ENCODE data around the gene EPN1.

Gene EPN1

DNA sequence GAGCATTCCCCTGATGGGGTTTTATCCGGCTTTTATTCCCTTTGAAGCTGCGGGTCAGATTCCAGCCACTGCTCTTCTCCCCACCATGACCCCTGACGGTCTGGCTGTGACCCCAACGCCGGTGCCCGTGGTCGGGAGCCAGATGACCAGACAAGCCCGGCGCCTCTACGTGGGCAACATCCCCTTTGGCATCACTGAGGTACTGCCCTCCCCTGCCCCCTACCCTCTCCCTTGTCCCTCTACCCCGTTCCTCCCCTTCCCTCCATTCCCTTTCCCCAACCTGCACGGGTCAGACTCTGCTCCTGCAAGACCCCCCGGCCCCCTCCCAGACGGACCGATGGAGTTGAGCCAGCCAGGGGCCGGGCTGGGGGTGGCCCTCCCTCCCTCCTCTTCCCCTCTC, 14.0 kb upstream of the EPN1 start:
- TF ChIP-seq MYC (IDR thresholded peaks at IDR 0.05; ENCODE audit: low read depth, low read length) (no peak), MAX (IDR thresholded peaks at IDR 0.05; ENCODE audit: low read depth, low read length) (no peak), POLR2A (IDR thresholded peaks at IDR 0.05; ENCODE audit: extremely low read depth, insufficient read length) (no peak), CTCF (IDR thresholded peaks at IDR 0.05; ENCODE audit: low read depth, low read length) (no peak)
- H3K4me3 ChIP-seq (ENCODE audit: low read depth, low read length) = no peak overlapping the region

DNA sequence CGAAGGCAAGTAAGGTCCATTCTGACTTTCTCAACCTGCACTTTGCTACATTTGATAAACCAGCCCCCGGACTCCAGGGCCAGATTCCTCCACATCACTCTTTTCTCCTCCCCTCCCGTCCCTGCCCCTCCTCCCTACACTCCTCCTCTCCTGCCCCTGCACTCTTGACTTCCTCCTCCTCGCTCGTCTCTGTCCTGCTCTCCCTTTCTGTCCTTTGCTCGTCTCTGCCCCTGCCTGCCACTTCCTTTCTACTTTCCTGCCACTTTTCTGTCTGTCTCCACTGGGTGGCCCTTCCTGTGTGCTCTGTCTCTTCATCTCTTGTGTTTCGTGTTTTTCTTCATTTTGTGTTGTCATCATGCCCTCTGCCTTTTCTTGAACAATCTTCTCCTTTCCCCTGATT, 13.2 kb upstream of the EPN1 start:
- no peak for TF ChIP-seq MYC (IDR thresholded peaks at IDR 0.05; ENCODE audit: low read depth, low read length)
- TF ChIP-seq CTCF (IDR thresholded peaks at IDR 0.05; ENCODE audit: low read depth, low read length) = no peak
- no peak for TF ChIP-seq POLR2A (IDR thresholded peaks at IDR 0.05; ENCODE audit: extremely low read depth, insufficient read length)
- no peak for TF ChIP-seq MAX (IDR thresholded peaks at IDR 0.05; ENCODE audit: low read depth, low read length)
- no peak overlapping the region for H3K4me3 ChIP-seq (ENCODE audit: low read depth, low read length)
- no peak for DNase-seq (ENCODE audit: low read depth)

More for the DNA sequence above, 14.0 kb upstream of the EPN1 start:
- no peak for DNase-seq (ENCODE audit: low read depth)

DNA sequence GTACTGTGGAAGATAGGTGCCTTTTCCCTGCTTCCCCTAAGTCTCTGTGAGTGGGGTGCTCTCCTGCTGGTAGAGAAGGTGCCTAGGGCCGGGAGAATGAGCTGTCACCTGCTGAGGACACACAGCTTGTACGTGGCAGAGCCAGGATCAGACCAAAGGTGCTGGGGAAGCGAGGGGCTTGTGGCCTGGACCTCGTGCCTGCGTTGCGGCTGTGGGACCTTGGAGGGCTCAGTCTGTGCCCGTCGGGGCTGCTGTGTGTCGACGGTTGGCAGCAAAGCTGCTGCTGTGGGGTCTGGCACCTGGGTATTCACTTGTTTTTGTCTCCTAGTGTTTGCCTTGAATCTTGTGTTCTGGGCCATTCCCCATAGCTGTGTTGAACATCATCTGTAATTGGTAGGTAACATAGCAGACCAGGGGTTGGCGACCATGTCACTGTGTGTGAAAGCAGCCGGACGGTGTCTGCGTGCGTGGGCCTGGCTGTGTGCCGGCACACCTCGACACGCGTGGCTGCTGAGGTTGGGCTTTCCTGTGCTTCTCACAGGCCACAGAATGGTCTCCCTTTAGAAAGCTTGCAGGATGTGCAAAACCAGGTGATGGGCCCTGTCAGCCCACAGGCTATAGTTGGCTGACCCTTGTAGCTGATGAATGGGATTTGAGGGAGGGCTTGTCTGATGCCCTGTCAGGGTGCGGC, 11.0 kb upstream of the EPN1 start:
- no peak overlapping the region for H3K4me3 ChIP-seq (ENCODE audit: low read depth, low read length)
- TF ChIP-seq MAX (IDR thresholded peaks at IDR 0.05; ENCODE audit: low read depth, low read length) (no peak), CTCF (IDR thresholded peaks at IDR 0.05; ENCODE audit: low read depth, low read length) (no peak), POLR2A (IDR thresholded peaks at IDR 0.05; ENCODE audit: extremely low read depth, insufficient read length) (no peak), MYC (IDR thresholded peaks at IDR 0.05; ENCODE audit: low read depth, low read length) (no peak)
- no peak for DNase-seq (ENCODE audit: low read depth)

GRCh38 chr19:55666343-55667005, 8.6 kb upstream of the EPN1 start:
- TF ChIP-seq CTCF (IDR thresholded peaks at IDR 0.05; ENCODE audit: low read depth, low read length) (no peak), POLR2A (IDR thresholded peaks at IDR 0.05; ENCODE audit: extremely low read depth, insufficient read length) (no peak), MYC (IDR thresholded peaks at IDR 0.05; ENCODE audit: low read depth, low read length) (no peak), MAX (IDR thresholded peaks at IDR 0.05; ENCODE audit: low read depth, low read length) (no peak)
- H3K4me3 ChIP-seq (ENCODE audit: low read depth, low read length) = no peak overlapping the region
- no peak for DNase-seq (ENCODE audit: low read depth)

- no peak for TF ChIP-seq MAX (IDR thresholded peaks at IDR 0.05; ENCODE audit: low read depth, low read length)
- no peak for TF ChIP-seq POLR2A (IDR thresholded peaks at IDR 0.05; ENCODE audit: extremely low read depth, insufficient read length)
- no peak for TF ChIP-seq CTCF (IDR thresholded peaks at IDR 0.05; ENCODE audit: low read depth, low read length)
- TF ChIP-seq MYC (IDR thresholded peaks at IDR 0.05; ENCODE audit: low read depth, low read length) = no peak
- no peak overlapping the region for H3K4me3 ChIP-seq (ENCODE audit: low read depth, low read length)
- DNase-seq (ENCODE audit: low read depth) = no peak
These were observed 8.0 kb upstream of the EPN1 start for GRCh38 chr19:55667006-55667381.

All from NB4 (cell line).